NCI-H187 (cell line): ENCODE measurements around the gene CAMTA1.
"Not testable (repeated sequence)": the region's sequence is repeated elsewhere in the genome, so short reads cannot be mapped to it uniquely, and the experiment has no call there.

Experiments used
- DNase-seq, 2 experiments: peaks; one replicate each; lab custom pipeline; 2025; lab: John Stamatoyannopoulos, UW

The CAMTA1 gene

DNA sequence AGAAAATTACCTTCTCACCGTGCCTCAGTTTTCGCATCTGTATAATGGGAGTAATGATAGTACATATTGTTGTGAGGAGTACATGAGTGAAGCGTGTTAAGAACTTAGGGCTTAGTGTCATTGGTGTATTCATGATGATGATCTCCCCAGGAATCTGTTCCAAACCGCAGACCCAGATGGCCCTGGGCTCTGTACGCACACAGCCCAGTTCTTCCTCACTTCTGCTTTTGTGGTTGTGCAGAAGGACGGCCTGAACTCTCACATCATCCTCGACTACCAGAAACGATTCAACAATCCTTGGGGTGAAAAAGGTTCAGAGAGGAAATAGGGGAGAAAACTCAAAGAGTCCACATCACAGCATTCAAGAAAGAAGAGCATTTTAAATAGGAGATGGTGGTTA, 323.0 kb downstream of the CAMTA1 start:
- DNase-seq: no peak

- no peak for DNase-seq
Measured at GRCh38 chr1:7109901-7110300, 324.6 kb downstream of the CAMTA1 start.

GRCh38 chr1:7110321-7110720, 325.1 kb downstream of the CAMTA1 start:
- no peak for DNase-seq

- DNase-seq: no peak
Measured at GRCh38 chr1:7111853-7112252, 326.6 kb downstream of the CAMTA1 start.

DNA sequence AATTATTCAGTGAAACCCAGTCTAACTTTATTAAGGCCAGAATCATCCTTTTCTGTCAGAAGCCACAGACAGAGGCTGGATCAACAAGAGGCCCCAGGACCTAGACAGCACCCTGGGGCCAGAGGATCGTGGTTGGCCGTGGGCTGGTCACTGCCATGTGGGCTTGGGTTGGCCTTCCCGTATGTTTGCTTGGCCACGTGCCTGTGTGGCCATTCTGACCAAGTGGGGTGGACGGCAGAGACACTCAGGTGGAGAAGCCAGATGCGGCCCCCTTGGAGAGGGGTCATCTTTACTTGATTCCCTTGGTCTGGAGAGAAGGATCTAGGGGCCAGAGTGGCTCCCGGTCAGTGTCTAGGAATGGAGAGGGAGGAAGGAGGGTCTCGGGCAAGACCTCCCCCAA, 327.9 kb downstream of the CAMTA1 start:
- no peak for DNase-seq

DNA sequence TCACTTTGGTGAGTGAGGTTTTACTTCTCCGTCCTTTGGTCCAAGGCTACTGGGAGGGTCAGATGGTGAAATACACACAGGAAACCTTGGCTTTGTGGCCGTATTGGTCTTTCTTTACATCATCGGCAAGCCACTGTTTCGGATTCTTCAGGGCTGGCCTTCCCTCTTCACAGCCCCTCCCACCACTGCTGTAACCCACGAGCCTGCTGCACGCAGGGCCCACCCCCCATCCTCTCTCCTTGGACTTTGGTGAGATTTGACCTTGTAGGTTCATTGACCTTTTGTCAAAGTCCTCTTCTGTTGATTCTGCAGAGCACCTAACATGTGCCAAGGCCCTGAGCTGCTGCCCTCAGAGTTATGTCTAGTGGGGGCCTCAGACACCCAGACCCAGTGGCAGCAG, 328.6 kb downstream of the CAMTA1 start:
- no peak for DNase-seq

DNA sequence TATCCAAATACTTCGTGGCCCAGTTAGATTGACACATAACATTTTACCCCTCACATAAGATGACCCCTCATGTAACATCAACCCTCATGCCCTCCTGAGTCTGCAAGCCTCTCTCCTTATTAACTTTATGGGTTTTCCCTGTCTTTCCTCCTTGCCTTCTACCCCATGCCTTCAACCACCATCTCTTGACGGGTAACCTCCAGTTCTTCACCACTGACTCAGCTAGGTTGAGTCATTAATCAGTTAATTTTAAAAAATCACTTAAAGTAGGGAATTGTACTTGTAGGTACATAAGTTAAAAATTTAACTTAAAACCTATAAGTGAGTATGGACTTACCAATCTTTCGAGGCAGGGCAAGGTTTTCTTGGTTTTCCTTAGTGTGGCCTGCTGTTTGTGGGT, 330.7 kb downstream of the CAMTA1 start:
- DNase-seq: no peak

DNA sequence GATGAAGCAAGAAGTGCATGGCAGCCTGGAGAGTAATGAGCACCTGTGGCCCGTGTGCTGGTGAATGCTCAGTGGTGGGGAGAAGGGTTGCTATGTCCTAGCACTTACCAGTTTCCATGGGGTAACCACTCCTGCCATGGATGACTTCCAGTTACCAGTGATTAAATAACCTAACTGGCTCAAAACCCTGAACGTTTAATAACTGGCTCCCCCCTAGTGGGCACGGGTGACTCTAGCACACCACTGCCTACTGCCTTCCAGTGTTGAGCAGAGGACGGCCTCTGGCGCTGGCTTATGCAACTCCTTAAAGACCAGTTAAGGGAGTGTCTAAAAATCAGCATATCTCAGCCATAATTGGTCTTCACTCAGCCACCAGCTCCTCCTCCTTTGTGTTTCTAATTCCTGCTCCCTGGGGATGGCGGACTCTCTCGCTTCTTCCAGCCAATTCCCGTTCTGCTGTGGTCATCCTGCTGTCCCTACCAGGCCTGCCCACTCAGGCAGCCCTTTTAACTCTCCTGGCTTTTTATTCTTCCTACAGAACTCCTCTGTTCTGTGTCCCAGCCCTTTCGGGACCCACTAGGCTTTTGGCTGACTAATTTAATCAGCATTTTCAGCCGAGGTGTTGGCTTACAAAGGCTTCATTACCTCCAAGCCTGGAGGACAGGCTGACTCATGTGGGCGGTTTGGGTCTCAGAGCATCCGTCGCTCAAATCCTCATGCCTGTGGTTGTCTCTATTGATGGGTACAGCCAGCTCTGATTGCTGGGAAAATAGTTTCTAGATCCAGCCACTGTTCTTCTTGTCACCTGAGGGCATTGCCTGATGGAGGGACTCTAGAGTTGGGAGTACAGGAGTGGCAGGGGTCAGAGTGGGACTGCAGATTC, 332.4 kb downstream of the CAMTA1 start:
- DNase-seq: no peak

- DNase-seq: no peak
Measured at GRCh38 chr1:7119156-7119555, 333.9 kb downstream of the CAMTA1 start.

- DNase-seq: no peak
Measured at GRCh38 chr1:7120863-7121621, 335.8 kb downstream of the CAMTA1 start.

DNA sequence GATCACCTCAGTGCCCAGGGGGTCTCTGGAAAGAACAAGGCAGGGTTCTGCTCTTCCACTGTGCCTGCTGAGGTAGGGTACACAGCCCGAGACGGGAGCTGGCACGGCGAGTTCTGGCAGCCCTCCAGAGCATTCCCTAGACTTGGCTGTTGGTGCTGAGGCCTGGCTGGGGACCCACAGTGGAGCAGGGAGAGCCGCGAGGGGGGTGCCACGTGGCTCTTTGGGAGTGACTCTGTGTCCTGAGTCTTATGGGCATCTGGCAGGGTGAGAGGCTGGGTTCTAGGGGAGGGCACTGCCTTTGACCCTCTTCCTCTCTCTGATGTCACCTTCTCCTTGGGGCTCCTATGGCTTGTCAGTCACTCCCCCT, 336.4 kb downstream of the CAMTA1 start:
- no peak for DNase-seq

- DNase-seq: no peak
Measured at GRCh38 chr1:7127322-7128075, 342.2 kb downstream of the CAMTA1 start.

DNA sequence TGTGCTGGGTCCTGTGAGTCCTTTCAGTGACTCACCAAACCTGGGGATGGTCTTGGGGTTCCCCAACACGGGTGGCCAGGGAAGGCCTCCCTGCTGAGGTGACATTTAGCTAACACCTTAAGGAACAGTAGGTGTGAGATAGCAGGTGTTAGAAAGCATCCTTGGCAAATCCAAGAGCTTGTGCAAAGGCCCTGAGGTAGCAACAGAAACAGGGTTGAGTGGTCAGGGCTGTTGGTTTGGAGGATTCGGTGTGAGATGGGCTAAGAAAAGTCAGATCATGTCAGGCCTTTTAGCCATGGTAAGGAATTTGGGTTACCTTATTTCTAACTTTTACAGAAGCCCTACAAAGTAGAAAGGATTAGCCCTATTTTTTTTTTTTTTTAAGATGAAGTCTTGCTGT, 343.0 kb downstream of the CAMTA1 start:
- DNase-seq: no peak

DNA sequence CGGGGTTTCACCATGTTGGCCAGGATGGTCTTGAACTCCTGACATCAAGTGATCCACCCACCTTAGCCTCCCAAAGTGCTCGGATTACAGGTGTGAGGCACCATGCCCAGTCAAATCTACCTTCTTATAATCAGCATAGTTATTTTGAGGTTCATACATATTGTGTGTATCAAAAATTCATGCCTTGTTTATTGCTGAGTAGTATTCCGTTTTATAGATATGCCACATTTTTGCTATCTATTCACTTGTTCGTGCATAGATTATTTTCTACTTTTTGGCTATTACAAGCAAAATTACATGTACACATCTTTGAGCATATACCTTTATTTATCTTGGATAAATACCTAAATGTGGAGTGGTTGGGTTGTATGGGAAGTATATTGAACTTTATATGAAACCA, 344.9 kb downstream of the CAMTA1 start:
- DNase-seq: no peak

DNA sequence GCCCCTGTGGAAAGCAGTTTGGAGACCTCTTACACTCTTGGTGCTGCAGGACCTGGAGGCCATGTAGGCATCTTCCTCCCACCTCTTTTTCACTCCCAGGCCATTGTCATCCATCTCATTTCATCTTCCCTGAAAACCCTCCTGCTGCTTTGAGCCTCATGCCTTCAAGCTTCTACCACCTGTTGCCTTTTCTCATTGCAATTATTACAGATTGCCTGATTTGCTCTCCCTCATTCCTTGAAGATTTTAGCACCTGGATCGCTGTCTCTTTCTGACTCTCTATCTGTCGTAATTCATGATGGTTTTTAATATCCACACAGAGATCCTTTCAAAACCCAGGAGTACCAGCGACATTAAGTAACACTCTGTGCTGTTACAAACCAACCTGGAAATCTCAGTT, 350.2 kb downstream of the CAMTA1 start:
- DNase-seq: no peak

GRCh38 chr1:7136166-7136953, 351.1 kb downstream of the CAMTA1 start:
- DNase-seq: peak in 1 of 2 experiments; percentile 43

GRCh38 chr1:7140251-7140650, 355.0 kb downstream of the CAMTA1 start:
- no peak for DNase-seq

DNA sequence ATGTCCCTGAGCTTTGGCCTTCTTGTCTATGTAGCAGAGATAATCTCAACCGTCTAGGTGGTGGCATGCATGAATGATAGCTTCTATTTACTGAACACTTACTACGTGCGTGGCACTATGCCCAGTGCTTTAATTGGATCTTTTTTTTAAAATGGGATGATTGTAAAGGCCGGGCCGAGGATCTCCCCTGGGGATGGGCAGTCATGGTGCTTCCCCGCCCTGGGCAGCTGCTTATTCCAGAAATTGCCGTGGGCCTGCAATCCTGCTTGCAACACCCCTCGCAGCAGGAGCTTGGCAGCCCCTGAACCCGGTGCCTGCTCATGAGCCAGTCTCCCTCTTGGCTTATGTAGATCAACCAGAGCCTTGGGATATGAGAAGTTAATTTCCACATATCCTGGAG, 360.7 kb downstream of the CAMTA1 start:
- DNase-seq: no peak

- no peak for DNase-seq
Measured at GRCh38 chr1:7146710-7147109, 361.5 kb downstream of the CAMTA1 start.

DNA sequence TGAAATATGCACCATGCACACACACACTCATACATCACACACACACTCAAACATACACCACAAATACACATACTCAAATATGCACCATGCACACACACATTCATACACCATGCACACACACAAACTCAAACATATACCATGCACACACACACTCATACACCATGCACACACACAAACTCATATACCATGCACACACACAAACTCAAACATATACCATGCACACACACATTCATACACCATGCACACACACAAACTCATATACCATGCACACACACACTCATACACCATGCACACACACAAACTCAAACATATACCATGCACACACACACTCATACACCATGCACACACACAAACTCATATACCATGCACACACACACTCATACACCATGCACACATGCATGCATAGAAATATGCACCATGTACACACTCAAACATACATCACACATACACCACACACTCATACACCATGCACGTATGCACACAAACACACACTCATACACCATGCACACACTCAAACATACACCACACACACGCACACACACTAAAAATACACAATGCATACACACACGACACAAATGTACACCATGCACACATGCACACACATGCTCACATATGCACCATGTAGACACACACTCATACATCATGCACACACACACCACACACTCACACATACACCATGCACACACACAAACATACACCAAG, 362.5 kb downstream of the CAMTA1 start:
- DNase-seq: not testable (repeated sequence)
